GM12878 (cell line): ENCODE measurements around the gene POLD1.
"Not testable (repeated sequence)": the region's sequence is repeated elsewhere in the genome, so short reads cannot be mapped to it uniquely, and the experiment has no call there.

ENCODE experiments used
- CTCF ChIP-seq, 3 experiments: IDR thresholded peaks in 2 of 3; conservative IDR thresholded peaks in 1 of 3; 2 replicates each; pipeline ENCODE4 v1.5.1; 2011; ENCODE audit warnings: low read depth in 3 of 3, low read length in 3 of 3, mild to moderate bottlenecking in 3 of 3, control low read depth in 2 of 3, moderate library complexity in 2 of 3, inconsistent platforms in 1 of 3, mixed read lengths in 1 of 3; ENCODE audit not compliant: control insufficient read depth in 2 of 3, insufficient read depth in 1 of 3; ENCODE audit errors: extremely low read depth in 1 of 3
- EZH2 ChIP-seq: IDR thresholded peaks from 2 replicates; pipeline ENCODE4 v1.6.1; 2012; ENCODE audit warnings: low read depth, mild to moderate bottlenecking, control low read depth, inconsistent platforms, low read length, borderline replicate concordance; ENCODE audit not compliant: control insufficient read depth
- POLR2A ChIP-seq: IDR thresholded peaks from 2 replicates; pipeline ENCODE4 v1.6.1; 2011; ENCODE audit warnings: low read depth, mild to moderate bottlenecking, low read length
- TAF1 ChIP-seq: IDR thresholded peaks from 2 replicates; pipeline ENCODE4 v1.6.1; 2011; ENCODE audit warnings: mild to moderate bottlenecking, low read depth, low read length, borderline replicate concordance

GRCh38 chr19:50390295-50390694 is 6.1 kb downstream of the POLD1 start:
- not testable (repeated sequence) for TF ChIP-seq CTCF (IDR thresholded peaks at IDR 0.05 in 2 of 3, conservative IDR thresholded peaks at IDR 0.05 in 1 of 3; ENCODE audit: control insufficient read depth in 2 of 3, extremely low read depth in 1 of 3, insufficient read depth in 1 of 3, low read depth in 3 of 3, low read length in 3 of 3); POLR2A; TAF1; EZH2
